DND-41 (cell line): ENCODE results near the gene TOX2.

Source experiments
- ATAC-seq: fragments of 200-7000 bp; cut with Tn5 transposase; 3 replicates; pipeline ENCODE4 v1.9.1; 2021; ENCODE audit warnings: low read depth; ENCODE audit not compliant: insufficient read depth
- DNase-seq: peaks from one replicate; pipeline ENCODE4 v3.0.0-alpha.2; 2020
- H2AFZ ChIP-seq: 2 replicates; pipeline ENCODE4 v1.6.0; 2012; ENCODE audit warnings: low read depth, low read length
- H3K27ac ChIP-seq: 2 replicates; pipeline ENCODE4 v1.5.1; 2012; ENCODE audit warnings: low read length, inconsistent platforms
- H3K27me3 ChIP-seq: fragments of 200-600 bp; sonication (generic); 2 replicates; pipeline ENCODE4 v1.6.0; 2012; ENCODE audit warnings: low read length, mild to moderate bottlenecking, inconsistent platforms; ENCODE audit not compliant: insufficient read depth, poor library complexity
- H3K36me3 ChIP-seq: 2 replicates; pipeline ENCODE4 v1.5.1; 2012; ENCODE audit warnings: low read length, inconsistent platforms; ENCODE audit not compliant: insufficient read depth
- H3K4me1 ChIP-seq: 2 replicates; pipeline ENCODE4 v1.5.1; 2012; ENCODE audit warnings: mild to moderate bottlenecking, low read length; ENCODE audit not compliant: insufficient read depth
- H3K4me2 ChIP-seq: 2 replicates; pipeline ENCODE4 v1.6.0; 2012; ENCODE audit warnings: mild to moderate bottlenecking, moderate library complexity, low read length, inconsistent platforms; ENCODE audit not compliant: insufficient read depth
- H3K4me3 ChIP-seq, 2 experiments: fragments of 200-600 bp in 1 of 2; shearing (Covaris generic) in 1 of 2; 2 replicates each; pipeline ENCODE4 v1.5.1; 2012 to 2016; ENCODE audit warnings: inconsistent platforms in 2 of 2, low read length in 2 of 2, mild to moderate bottlenecking in 2 of 2, low read depth in 1 of 2, moderate library complexity in 1 of 2
- H3K79me2 ChIP-seq: 2 replicates; pipeline ENCODE4 v1.6.0; 2012; ENCODE audit warnings: low read length, inconsistent platforms; ENCODE audit not compliant: insufficient read depth
- H3K9ac ChIP-seq: 2 replicates; pipeline ENCODE4 v1.6.0; 2012; ENCODE audit warnings: low read depth, mild to moderate bottlenecking, inconsistent platforms, low read length, moderate library complexity
- H3K9me3 ChIP-seq: 2 replicates; pipeline ENCODE4 v1.5.1; 2012; ENCODE audit warnings: low read length, moderate library complexity, mild to moderate bottlenecking, inconsistent platforms; ENCODE audit not compliant: insufficient read depth, severe bottlenecking
- H4K20me1 ChIP-seq: 2 replicates; pipeline ENCODE4 v1.6.0; 2012; ENCODE audit warnings: low read length; ENCODE audit not compliant: insufficient read depth
- CTCF ChIP-seq: IDR thresholded peaks from 2 replicates; pipeline ENCODE4 v1.5.1; 2012; ENCODE audit warnings: borderline replicate concordance, low read length, moderate library complexity, mild to moderate bottlenecking; ENCODE audit not compliant: poor library complexity, severe bottlenecking; ENCODE audit errors: extremely low read depth
- EZH2 ChIP-seq: IDR thresholded peaks from 3 replicates; pipeline ENCODE4 v1.6.1; 2012; ENCODE audit warnings: borderline replicate concordance, low read depth, mild to moderate bottlenecking, moderate library complexity, low read length, inconsistent platforms; ENCODE audit not compliant: severe bottlenecking

Gene TOX2

DNA sequence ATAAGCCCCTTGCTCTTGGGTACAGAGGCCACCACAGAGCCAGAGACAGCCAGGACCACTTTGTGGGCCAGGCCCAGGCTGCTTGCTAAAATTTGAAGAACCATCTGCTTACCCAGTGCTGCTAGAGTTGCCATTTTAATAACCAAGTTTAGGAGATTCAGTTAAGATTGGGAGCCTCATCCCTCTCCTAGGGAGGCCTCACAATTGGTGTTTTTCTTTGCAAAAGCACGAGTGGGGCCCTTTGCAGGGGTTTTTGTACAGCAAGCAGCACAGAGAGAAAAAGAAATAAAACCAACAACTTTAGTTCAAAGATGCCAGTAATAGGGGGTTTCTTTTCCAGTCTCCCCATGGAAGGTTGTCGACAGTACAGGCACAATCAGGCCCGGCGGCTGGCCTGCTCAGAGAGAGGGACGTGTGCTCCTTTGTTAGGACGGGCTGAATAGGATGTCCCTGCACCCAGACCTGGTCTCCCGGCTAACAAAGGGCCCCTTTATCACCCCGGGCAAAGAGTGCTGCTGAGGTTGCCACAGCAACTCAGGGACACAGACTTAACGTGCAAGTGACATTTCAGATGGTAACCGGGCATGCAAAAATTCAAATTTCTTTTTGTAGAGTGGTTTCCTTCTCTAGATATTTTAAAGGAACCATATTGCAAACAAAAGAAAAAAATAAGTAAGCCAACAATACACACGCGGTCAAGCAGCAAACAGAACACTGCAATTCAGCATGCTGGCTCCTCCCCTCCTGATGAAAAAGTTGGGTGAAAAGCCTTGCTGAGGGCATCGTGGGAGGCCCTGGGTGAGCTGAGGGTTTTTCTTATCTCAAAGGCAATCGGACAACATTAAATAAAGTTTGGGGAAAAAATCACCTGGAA, 10.5 kb upstream of the TOX2 start:
- no peaks in the 10 kb centered on the region for H3K36me3 ChIP-seq
- no peak overlapping the region for H3K4me2 ChIP-seq
- H2AFZ ChIP-seq = no peak overlapping the region
- H3K4me3 ChIP-seq = no peak overlapping the region
- H3K27me3 ChIP-seq = peaks cover 3% of the 10 kb centered on the region
- H3K9me3 ChIP-seq = peaks cover 3% of the 10 kb centered on the region
- H3K9ac ChIP-seq = no peak overlapping the region
- DNase-seq = no peak
- no peak for ATAC-seq
- H3K79me2 ChIP-seq = no peaks in the 10 kb centered on the region
- H3K27ac ChIP-seq = no peak overlapping the region
- H3K4me1 ChIP-seq = no peaks in the 10 kb centered on the region
- H4K20me1 ChIP-seq = no peaks in the 10 kb centered on the region
- no peak for TF ChIP-seq EZH2
- no peak for TF ChIP-seq CTCF

GRCh38 chr20:43904827-43905177, 9.8 kb upstream of the TOX2 start:
- H2AFZ ChIP-seq = no peak overlapping the region
- no peak for ATAC-seq
- H3K4me2 ChIP-seq = no peak overlapping the region

DNA sequence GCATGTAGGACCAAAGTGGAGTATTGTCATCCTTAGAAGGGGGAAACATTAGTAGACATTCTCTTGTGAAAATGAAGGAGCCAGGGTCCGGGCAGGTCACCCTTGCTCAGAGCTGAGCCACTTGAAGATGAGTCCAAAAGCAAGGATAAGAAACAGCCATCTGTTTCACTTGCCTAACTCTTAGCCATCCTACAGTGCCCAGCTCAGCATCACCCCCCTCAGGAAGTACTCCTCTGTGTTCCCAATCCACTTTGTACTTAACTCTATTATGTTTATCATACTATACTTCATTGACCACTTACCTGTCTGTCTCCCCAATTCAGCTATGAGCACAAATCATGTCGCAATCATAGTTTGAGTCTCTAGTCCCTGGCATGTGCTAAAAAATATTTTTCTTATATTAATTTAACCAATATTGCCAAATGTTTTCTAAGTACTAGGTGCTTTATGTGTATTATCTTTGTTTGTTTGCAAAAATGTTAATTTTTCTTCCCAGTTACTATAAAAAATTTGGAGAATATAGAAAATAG, 8.1 kb upstream of the TOX2 start:
- DNase-seq (no peak), ATAC-seq (no peak)
- peaks cover 3% of the 10 kb centered on the region for H3K9me3 ChIP-seq
- H4K20me1 ChIP-seq = no peaks in the 10 kb centered on the region
- H3K4me2 ChIP-seq = no peak overlapping the region
- H3K27ac ChIP-seq = no peak overlapping the region
- H3K27me3 ChIP-seq = peaks cover 3% of the 10 kb centered on the region
- no peaks in the 10 kb centered on the region for H3K4me1 ChIP-seq
- no peak overlapping the region for H3K4me3 ChIP-seq
- no peak overlapping the region for H2AFZ ChIP-seq
- no peaks in the 10 kb centered on the region for H3K79me2 ChIP-seq
- no peak overlapping the region for H3K9ac ChIP-seq
- H3K36me3 ChIP-seq = no peaks in the 10 kb centered on the region
- TF ChIP-seq EZH2 (no peak), CTCF (no peak)

More at GRCh38 chr20:43904827-43905177, 9.8 kb upstream of the TOX2 start:
- Histone ChIP-seq H3K36me3 (no peaks in the 10 kb centered on the region), H3K9ac (no peak overlapping the region), H3K9me3 (peaks cover 3% of the 10 kb centered on the region), H3K4me1 (no peaks in the 10 kb centered on the region), H3K4me3 (no peak overlapping the region), H3K27me3 (peaks cover 3% of the 10 kb centered on the region), H3K79me2 (no peaks in the 10 kb centered on the region), H3K27ac (no peak overlapping the region), H4K20me1 (no peaks in the 10 kb centered on the region)
- no peak for DNase-seq
- TF ChIP-seq CTCF (no peak), EZH2 (no peak)
